ENCODE results near the gene FRMD3.

Gene FRMD3

GRCh38 chr9:83274787-83275186 lies 263.4 kb downstream of the FRMD3 start:
- no peak overlapping the region for H3K9ac ChIP-seq (ENCODE audit: low read length)
- no peak overlapping the region for H3K4me3 ChIP-seq (ENCODE audit: low read length)
- H3K4me1 ChIP-seq (ENCODE audit: control insufficient read depth, insufficient read depth, low read length): no peaks in the 10 kb centered on the region
- no peak overlapping the region for H3K27ac ChIP-seq (ENCODE audit: low read depth, low read length)
- H3K27me3 ChIP-seq (ENCODE audit: control insufficient read depth, insufficient read depth, low read length): no peaks in the 10 kb centered on the region
- no peaks in the 10 kb centered on the region for H3K36me3 ChIP-seq (ENCODE audit: control insufficient read depth, insufficient read depth, low read length)

- Histone ChIP-seq H3K27me3 (ENCODE audit: control insufficient read depth, insufficient read depth, low read length) (no peaks in the 10 kb centered on the region), H3K36me3 (ENCODE audit: control insufficient read depth, insufficient read depth, low read length) (no peaks in the 10 kb centered on the region), H3K4me3 (ENCODE audit: low read length) (no peak overlapping the region), H3K9ac (ENCODE audit: low read length) (no peak overlapping the region), H3K4me1 (ENCODE audit: control insufficient read depth, insufficient read depth, low read length) (no peaks in the 10 kb centered on the region), H3K27ac (ENCODE audit: low read depth, low read length) (no peak overlapping the region)
These were observed 266.5 kb downstream of the FRMD3 start for GRCh38 chr9:83271665-83272071.

- Histone ChIP-seq H3K4me3 (ENCODE audit: low read length) (no peak overlapping the region), H3K27me3 (ENCODE audit: control insufficient read depth, insufficient read depth, low read length) (no peaks in the 10 kb centered on the region), H3K36me3 (ENCODE audit: control insufficient read depth, insufficient read depth, low read length) (no peaks in the 10 kb centered on the region), H3K4me1 (ENCODE audit: control insufficient read depth, insufficient read depth, low read length) (no peaks in the 10 kb centered on the region), H3K27ac (ENCODE audit: low read depth, low read length) (no peak overlapping the region), H3K9ac (ENCODE audit: low read length) (no peak overlapping the region)
These were observed 268.1 kb downstream of the FRMD3 start for GRCh38 chr9:83270116-83270515.

- Histone ChIP-seq H3K27ac (ENCODE audit: low read depth, low read length) (no peak overlapping the region), H3K27me3 (ENCODE audit: control insufficient read depth, insufficient read depth, low read length) (no peaks in the 10 kb centered on the region), H3K4me1 (ENCODE audit: control insufficient read depth, insufficient read depth, low read length) (no peaks in the 10 kb centered on the region), H3K36me3 (ENCODE audit: control insufficient read depth, insufficient read depth, low read length) (no peaks in the 10 kb centered on the region), H3K9ac (ENCODE audit: low read length) (no peak overlapping the region), H3K4me3 (ENCODE audit: low read length) (no peak overlapping the region)
These were observed 270.5 kb downstream of the FRMD3 start for GRCh38 chr9:83267741-83268140.

- Histone ChIP-seq H3K27ac (ENCODE audit: low read depth, low read length) (no peak overlapping the region), H3K9ac (ENCODE audit: low read length) (no peak overlapping the region), H3K36me3 (ENCODE audit: control insufficient read depth, insufficient read depth, low read length) (no peaks in the 10 kb centered on the region), H3K4me1 (ENCODE audit: control insufficient read depth, insufficient read depth, low read length) (no peaks in the 10 kb centered on the region), H3K4me3 (ENCODE audit: low read length) (no peak overlapping the region), H3K27me3 (ENCODE audit: control insufficient read depth, insufficient read depth, low read length) (no peaks in the 10 kb centered on the region)
These were observed 271.3 kb downstream of the FRMD3 start for GRCh38 chr9:83266666-83267496.

GRCh38 chr9:83266331-83266665 lies 271.9 kb downstream of the FRMD3 start:
- H3K9ac ChIP-seq (ENCODE audit: low read length): no peak overlapping the region
- no peak overlapping the region for H3K4me3 ChIP-seq (ENCODE audit: low read length)
- no peaks in the 10 kb centered on the region for H3K4me1 ChIP-seq (ENCODE audit: control insufficient read depth, insufficient read depth, low read length)
- H3K27ac ChIP-seq (ENCODE audit: low read depth, low read length): no peak overlapping the region
- H3K27me3 ChIP-seq (ENCODE audit: control insufficient read depth, insufficient read depth, low read length): no peaks in the 10 kb centered on the region
- H3K36me3 ChIP-seq (ENCODE audit: control insufficient read depth, insufficient read depth, low read length): no peaks in the 10 kb centered on the region

GRCh38 chr9:83264315-83264714 lies 273.9 kb downstream of the FRMD3 start:
- Histone ChIP-seq H3K36me3 (ENCODE audit: control insufficient read depth, insufficient read depth, low read length) (no peaks in the 10 kb centered on the region), H3K4me1 (ENCODE audit: control insufficient read depth, insufficient read depth, low read length) (no peaks in the 10 kb centered on the region), H3K4me3 (ENCODE audit: low read length) (no peak overlapping the region), H3K27ac (ENCODE audit: low read depth, low read length) (no peak overlapping the region), H3K27me3 (ENCODE audit: control insufficient read depth, insufficient read depth, low read length) (no peaks in the 10 kb centered on the region), H3K9ac (ENCODE audit: low read length) (no peak overlapping the region)

GRCh38 chr9:83259558-83259957 lies 278.6 kb downstream of the FRMD3 start:
- no peak overlapping the region for H3K9ac ChIP-seq (ENCODE audit: low read length)
- H3K36me3 ChIP-seq (ENCODE audit: control insufficient read depth, insufficient read depth, low read length): no peaks in the 10 kb centered on the region
- no peaks in the 10 kb centered on the region for H3K4me1 ChIP-seq (ENCODE audit: control insufficient read depth, insufficient read depth, low read length)
- H3K27me3 ChIP-seq (ENCODE audit: control insufficient read depth, insufficient read depth, low read length): no peaks in the 10 kb centered on the region
- no peak overlapping the region for H3K27ac ChIP-seq (ENCODE audit: low read depth, low read length)
- H3K4me3 ChIP-seq (ENCODE audit: low read length): no peak overlapping the region

GRCh38 chr9:83257937-83258891 lies 280.0 kb downstream of the FRMD3 start:
- no peaks in the 10 kb centered on the region for H3K4me1 ChIP-seq (ENCODE audit: control insufficient read depth, insufficient read depth, low read length)
- no peaks in the 10 kb centered on the region for H3K27me3 ChIP-seq (ENCODE audit: control insufficient read depth, insufficient read depth, low read length)
- H3K4me3 ChIP-seq (ENCODE audit: low read length): no peak overlapping the region
- no peak overlapping the region for H3K27ac ChIP-seq (ENCODE audit: low read depth, low read length)
- no peaks in the 10 kb centered on the region for H3K36me3 ChIP-seq (ENCODE audit: control insufficient read depth, insufficient read depth, low read length)
- no peak overlapping the region for H3K9ac ChIP-seq (ENCODE audit: low read length)

GRCh38 chr9:83247732-83248131 lies 290.5 kb downstream of the FRMD3 start:
- H3K4me3 ChIP-seq (ENCODE audit: low read length): no peak overlapping the region
- H3K9ac ChIP-seq (ENCODE audit: low read length): no peak overlapping the region
- no peak overlapping the region for H3K27ac ChIP-seq (ENCODE audit: low read depth, low read length)
- no peaks in the 10 kb centered on the region for H3K36me3 ChIP-seq (ENCODE audit: control insufficient read depth, insufficient read depth, low read length)
- H3K27me3 ChIP-seq (ENCODE audit: control insufficient read depth, insufficient read depth, low read length): no peaks in the 10 kb centered on the region
- no peaks in the 10 kb centered on the region for H3K4me1 ChIP-seq (ENCODE audit: control insufficient read depth, insufficient read depth, low read length)

GRCh38 chr9:83245979-83246659 lies 292.1 kb downstream of the FRMD3 start:
- Histone ChIP-seq H3K4me3 (ENCODE audit: low read length) (no peak overlapping the region), H3K9ac (ENCODE audit: low read length) (no peak overlapping the region), H3K4me1 (ENCODE audit: control insufficient read depth, insufficient read depth, low read length) (no peaks in the 10 kb centered on the region), H3K27me3 (ENCODE audit: control insufficient read depth, insufficient read depth, low read length) (no peaks in the 10 kb centered on the region), H3K36me3 (ENCODE audit: control insufficient read depth, insufficient read depth, low read length) (no peaks in the 10 kb centered on the region), H3K27ac (ENCODE audit: low read depth, low read length) (no peak overlapping the region)

- H3K4me1 ChIP-seq (ENCODE audit: control insufficient read depth, insufficient read depth, low read length): no peaks in the 10 kb centered on the region
- H3K27ac ChIP-seq (ENCODE audit: low read depth, low read length): no peak overlapping the region
- H3K9ac ChIP-seq (ENCODE audit: low read length): no peak overlapping the region
- H3K36me3 ChIP-seq (ENCODE audit: control insufficient read depth, insufficient read depth, low read length): no peaks in the 10 kb centered on the region
- H3K4me3 ChIP-seq (ENCODE audit: low read length): no peak overlapping the region
- no peaks in the 10 kb centered on the region for H3K27me3 ChIP-seq (ENCODE audit: control insufficient read depth, insufficient read depth, low read length)
These were observed 296.1 kb downstream of the FRMD3 start for GRCh38 chr9:83242066-83242465.

All from rectal smooth muscle tissue (tissue), 1 donor.